Loucy (cell line): Measurements from ENCODE around the gene ANXA9.

Experiments
- H2AFZ ChIP-seq: fragments of 200-600 bp; sonication (generic); 2 replicates; pipeline ENCODE4 v1.6.0; 2016; ENCODE audit warnings: antibody characterized with exemption, mild to moderate bottlenecking, low read length, moderate library complexity
- H3F3A ChIP-seq: fragments of 200-600 bp; 2 replicates; pipeline ENCODE4 v1.6.0; 2016; ENCODE audit warnings: antibody characterized with exemption, low read depth, mild to moderate bottlenecking
- H3K27me3 ChIP-seq: fragments of 200-600 bp; sonication (generic); 2 replicates; pipeline ENCODE4 v1.6.1; 2014; ENCODE audit warnings: low read length, mild to moderate bottlenecking; ENCODE audit not compliant: insufficient read depth, poor library complexity, severe bottlenecking
- H3K36me3 ChIP-seq: fragments of 200-600 bp; sonication (generic); 2 replicates; pipeline ENCODE4 v1.6.1; 2016; ENCODE audit warnings: low read length; ENCODE audit not compliant: insufficient read depth
- H3K4me1 ChIP-seq: fragments of 200-600 bp; sonication (generic); 2 replicates; pipeline ENCODE4 v1.5.1; 2014; ENCODE audit warnings: low read length, mild to moderate bottlenecking; ENCODE audit not compliant: insufficient read depth, poor library complexity, severe bottlenecking
- H3K4me2 ChIP-seq: fragments of 200-600 bp; sonication (generic); 2 replicates; pipeline ENCODE4 v1.6.0; 2014; ENCODE audit warnings: antibody characterized with exemption, low read length, low read depth, mild to moderate bottlenecking; ENCODE audit not compliant: poor library complexity, severe bottlenecking
- H3K4me3 ChIP-seq: fragments of 200-600 bp; sonication (generic); 2 replicates; pipeline ENCODE4 v1.5.1; 2014; ENCODE audit warnings: low read length, mild to moderate bottlenecking, mixed read lengths; ENCODE audit not compliant: poor library complexity, severe bottlenecking
- H3K79me2 ChIP-seq: fragments of 200-600 bp; sonication (generic); 2 replicates; pipeline ENCODE4 v1.6.1; 2014; ENCODE audit warnings: low read length; ENCODE audit not compliant: insufficient read depth
- H3K9ac ChIP-seq: fragments of 200-600 bp; sonication (generic); 2 replicates; pipeline ENCODE4 v1.6.0; 2014; ENCODE audit warnings: mild to moderate bottlenecking, low read depth, low read length, moderate library complexity; ENCODE audit not compliant: poor library complexity, severe bottlenecking
- H3K9me2 ChIP-seq: fragments of 200-600 bp; sonication (generic); replicated peaks from 2 replicates; pipeline ENCODE4 v1.6.1; 2016; ENCODE audit warnings: low read depth, low read length, mixed read lengths
- H3K9me3 ChIP-seq: fragments of 200-600 bp; sonication (generic); 2 replicates; pipeline ENCODE4 v1.6.1; 2014; ENCODE audit warnings: mild to moderate bottlenecking, antibody characterized with exemption, low read length, low read depth; ENCODE audit not compliant: insufficient read depth
- H4K20me1 ChIP-seq: fragments of 200-600 bp; sonication (generic); 2 replicates; pipeline ENCODE4 v1.6.0; 2014; ENCODE audit warnings: antibody characterized with exemption, low read length, mild to moderate bottlenecking; ENCODE audit not compliant: insufficient read depth, poor library complexity, severe bottlenecking
- CTCF ChIP-seq: fragments of 200-600 bp; sonication (generic); conservative IDR thresholded peaks from 2 replicates; pipeline ENCODE4 v1.5.1; 2014; ENCODE audit warnings: mild to moderate bottlenecking, antibody characterized with exemption, low read length
- EZH2phosphoT487 ChIP-seq: fragments of 200-600 bp; IDR thresholded peaks from 2 replicates; pipeline ENCODE4 v1.6.1; 2018; ENCODE audit warnings: antibody characterized with exemption, mild to moderate bottlenecking, moderate library complexity, borderline replicate concordance

ANXA9 gene

GRCh38 chr1:151043163-151043562, 61.1 kb downstream of the ANXA9 start:
- no peaks in the 10 kb centered on the region for H3K27me3 ChIP-seq
- H3K4me1 ChIP-seq: peaks cover 5% of the 10 kb centered on the region
- no peak overlapping the region for H3K9ac ChIP-seq
- H4K20me1 ChIP-seq: no peaks in the 10 kb centered on the region
- H3K9me3 ChIP-seq: no peaks in the 10 kb centered on the region
- H3K4me3 ChIP-seq: no peak overlapping the region
- H3K4me2 ChIP-seq: no peak overlapping the region
- no peaks in the 10 kb centered on the region for H3K9me2 ChIP-seq
- H2AFZ ChIP-seq: no peak overlapping the region
- TF ChIP-seq EZH2phosphoT487: no peak
- TF ChIP-seq CTCF: no peak
- H3K79me2 ChIP-seq: no peaks in the 10 kb centered on the region
- no peaks in the 10 kb centered on the region for H3K36me3 ChIP-seq
- H3F3A ChIP-seq: no peaks in the 10 kb centered on the region
